Sigmoid colon (tissue), 7 donors: ENCODE results near the gene PTPN1. TPM values are rescaled to one million over a fixed set of nuclear protein-coding genes. Genes with fewer than 3 reads are reported as not detected.

ENCODE experiments used
- DNase-seq: peaks from one replicate; pipeline ENCODE4 v3.0.0-alpha.2; 2019
- H3K27ac ChIP-seq, 4 donors: fragments of 200-600 bp; sonication (generic); one replicate each; pipeline ENCODE4 v1.5.1; 2016 to 2019; ENCODE audit warnings: mild to moderate bottlenecking in 1 of 4
- H3K27me3 ChIP-seq, 3 donors: fragments of 200-600 bp; sonication (generic); one replicate each; pipeline ENCODE4 v1.5.1; 2019; ENCODE audit warnings: mild to moderate bottlenecking in 1 of 3
- H3K36me3 ChIP-seq, 4 donors: fragments of 200-600 bp; sonication (generic); one replicate each; pipeline ENCODE4 v1.5.1; 2016 to 2019
- H3K4me1 ChIP-seq, 4 donors: fragments of 200-600 bp; sonication (generic); one replicate each; pipeline ENCODE4 v1.5.1; 2017 to 2019
- H3K4me3 ChIP-seq, 4 donors: fragments of 200-600 bp; sonication (generic); one replicate each; pipeline ENCODE4 v1.5.1; 2017 to 2019; ENCODE audit warnings: mild to moderate bottlenecking in 2 of 4, moderate library complexity in 1 of 4
- H3K9me3 ChIP-seq, 4 donors: fragments of 200-600 bp in 3 of 4; sonication (generic) in 3 of 4; one replicate each; pipeline versions ENCODE4 v1.5.1 to v1.6.1; 2013 to 2019
- EP300 ChIP-seq, 4 donors: sonication (generic); formaldehyde crosslinking; IDR thresholded peaks; one replicate each; pipeline ENCODE4 v1.6.1; 2017; ENCODE audit warnings: antibody characterized with exemption in 4 of 4
- POLR2A ChIP-seq, 2 donors: fragments of 450-650 bp; IDR thresholded peaks; one replicate each; pipeline ENCODE4 v1.6.1; 2016; ENCODE audit warnings: antibody characterized with exemption in 2 of 2, mild to moderate bottlenecking in 2 of 2, moderate library complexity in 2 of 2
- POLR2AphosphoS5 ChIP-seq, 4 donors: sonication (generic); formaldehyde crosslinking; IDR thresholded peaks; one replicate each; pipeline ENCODE4 v1.6.1; 2017; ENCODE audit warnings: antibody characterized with exemption in 4 of 4
- WGBS, 2 donors: extraction: QIAGEN DNeasy Blood & Tissue Kit; methylation state at CpG; one replicate each; pipeline ENCODE4 v1.1.7; 2013; 5-methylcytosine and 5-hydroxymethylcytosine counted together
- intact Hi-C: fragments of 100-400 bp; cut with DNase I; formaldehyde crosslinking; loops from one replicate; pipeline ENCODE4 v1.15.1; 2023
- polyA plus RNA-seq, 3 donors: library from polyadenylated mRNA; stranded (reverse); fragments of 200-250 nt; gene quantifications; one replicate each; pipeline ENCODE4 v1.2.3, GENCODE V29; 2013
- total RNA-seq, 4 donors: library from RNA; depleted of rRNA; stranded (reverse); fragments of >200 nt; gene quantifications; one replicate each; pipeline ENCODE4 v1.1.0, GENCODE V29; 2016
- TF ChIP-seq, protein P1 (sequence below), 4 experiments: fragments of 450-650 bp in 3 of 4; fragments of 200-600 bp in 1 of 4; IDR thresholded peaks; one replicate each; pipeline ENCODE4 v1.5.1; 2016 to 2019; ENCODE audit warnings: antibody characterized with exemption in 4 of 4, mild to moderate bottlenecking in 3 of 4, moderate library complexity in 2 of 4
- donor health status: healthy with polysubstance abuse.
- donor health status: Bipolar disorder and iron deficiency.
- donor health status: healthy.

The PTPN1 gene
- total and polyA plus RNA-seq, 7 donors, result 14.4 to 41.5 (median 23.6) TPM

DNA sequence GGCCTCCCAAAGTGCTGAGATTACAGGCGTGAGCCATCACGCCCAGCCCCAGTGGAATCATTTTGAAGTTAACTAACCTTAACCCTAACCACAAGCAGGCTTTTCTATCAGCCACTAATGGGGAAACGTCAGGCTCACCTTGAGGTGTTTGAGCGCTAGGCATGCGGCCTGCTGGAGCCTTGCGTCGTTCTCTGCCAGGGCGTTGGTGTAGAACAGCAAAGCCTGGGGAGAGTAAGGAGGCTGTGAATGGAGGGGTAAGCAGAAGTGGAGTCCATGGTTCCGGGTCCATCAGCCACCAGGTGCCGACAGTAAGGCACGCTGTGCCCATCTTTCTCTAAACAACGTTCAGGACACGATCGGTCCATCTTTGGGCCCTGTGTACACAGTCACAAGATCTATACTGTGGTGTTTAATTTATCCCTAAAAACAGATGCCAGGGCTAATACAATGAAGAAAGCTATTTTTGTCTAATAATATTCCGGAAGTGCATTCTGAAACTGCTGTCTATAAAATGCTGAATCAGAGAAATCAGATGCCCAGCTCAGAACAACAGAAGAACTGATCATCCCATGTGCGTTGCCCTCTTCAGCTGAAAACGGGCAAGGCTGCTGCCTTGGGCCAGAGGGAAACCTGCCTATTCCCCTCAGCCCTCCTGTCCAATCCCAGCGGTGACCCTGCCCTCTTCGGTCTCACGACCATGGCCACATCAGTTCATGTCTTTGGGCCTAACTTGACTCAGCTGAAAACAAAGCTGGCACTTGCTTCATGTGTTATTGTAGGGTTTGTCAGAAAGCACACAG is 79.6 kb downstream of the PTPN1 start:
- Histone ChIP-seq H3K27ac (no peak overlapping the region), H3K4me1 (peaks cover 0 to 22% (median 17%) of the 10 kb centered on the region in 4 donors), H3K4me3 (no peak overlapping the region), H3K27me3 (no peaks in the 10 kb centered on the region), H3K9me3 (no peaks in the 10 kb centered on the region), H3K36me3 (peaks cover 0 to 37% (median 12%) of the 10 kb centered on the region in 4 donors)
- WGBS, 2 donors, result 95% methylated on average over 20 of the region's 20 CpGs
- peak; percentile 48 for DNase-seq
- TF ChIP-seq POLR2AphosphoS5 (IDR thresholded peaks at IDR 0.05) (no peak), POLR2A (IDR thresholded peaks at IDR 0.05) (no peak), EP300 (IDR thresholded peaks at IDR 0.05) (no peak)
- TF ChIP-seq, protein P1, sequence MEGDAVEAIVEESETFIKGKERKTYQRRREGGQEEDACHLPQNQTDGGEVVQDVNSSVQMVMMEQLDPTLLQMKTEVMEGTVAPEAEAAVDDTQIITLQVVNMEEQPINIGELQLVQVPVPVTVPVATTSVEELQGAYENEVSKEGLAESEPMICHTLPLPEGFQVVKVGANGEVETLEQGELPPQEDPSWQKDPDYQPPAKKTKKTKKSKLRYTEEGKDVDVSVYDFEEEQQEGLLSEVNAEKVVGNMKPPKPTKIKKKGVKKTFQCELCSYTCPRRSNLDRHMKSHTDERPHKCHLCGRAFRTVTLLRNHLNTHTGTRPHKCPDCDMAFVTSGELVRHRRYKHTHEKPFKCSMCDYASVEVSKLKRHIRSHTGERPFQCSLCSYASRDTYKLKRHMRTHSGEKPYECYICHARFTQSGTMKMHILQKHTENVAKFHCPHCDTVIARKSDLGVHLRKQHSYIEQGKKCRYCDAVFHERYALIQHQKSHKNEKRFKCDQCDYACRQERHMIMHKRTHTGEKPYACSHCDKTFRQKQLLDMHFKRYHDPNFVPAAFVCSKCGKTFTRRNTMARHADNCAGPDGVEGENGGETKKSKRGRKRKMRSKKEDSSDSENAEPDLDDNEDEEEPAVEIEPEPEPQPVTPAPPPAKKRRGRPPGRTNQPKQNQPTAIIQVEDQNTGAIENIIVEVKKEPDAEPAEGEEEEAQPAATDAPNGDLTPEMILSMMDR (IDR thresholded peaks at IDR 0.05), result no peak
- intact Hi-C loops, result no loop called here

DNA sequence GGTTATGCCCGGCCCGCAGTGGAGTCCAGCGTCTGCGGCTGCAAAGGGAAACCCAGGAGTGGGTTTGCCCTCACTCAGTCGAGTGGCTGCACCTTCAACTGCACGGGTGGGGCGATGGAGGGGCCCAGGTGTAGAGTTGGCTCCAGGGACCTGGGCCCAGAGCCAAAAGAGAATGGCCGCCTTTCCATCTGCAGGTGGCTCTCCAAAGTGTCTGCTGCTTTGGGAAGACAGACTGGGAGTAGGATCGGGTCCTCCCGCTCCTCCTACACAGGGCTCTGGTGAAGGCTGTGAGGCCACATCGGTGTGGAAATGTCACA is 80.1 kb downstream of the PTPN1 start:
- TF ChIP-seq POLR2AphosphoS5 (IDR thresholded peaks at IDR 0.05), result no peak
- no peak for TF ChIP-seq EP300 (IDR thresholded peaks at IDR 0.05)
- TF ChIP-seq POLR2A (IDR thresholded peaks at IDR 0.05), result no peak
- TF ChIP-seq, protein P1 (IDR thresholded peaks at IDR 0.05), result no peak
- Histone ChIP-seq H3K4me3 (no peak overlapping the region), H3K27me3 (peaks cover 0 to 1% (median 0%) of the 10 kb centered on the region in 3 donors), H3K4me1 (peaks cover 0 to 22% (median 17%) of the 10 kb centered on the region in 4 donors), H3K9me3 (no peaks in the 10 kb centered on the region), H3K27ac (no peak overlapping the region), H3K36me3 (peaks cover 0 to 34% (median 12%) of the 10 kb centered on the region in 4 donors)
- WGBS, 2 donors, result 83 to 89% methylated on average over 11 of the region's 11 CpGs
- intact Hi-C loops, result no loop called here
- no peak for DNase-seq

DNA sequence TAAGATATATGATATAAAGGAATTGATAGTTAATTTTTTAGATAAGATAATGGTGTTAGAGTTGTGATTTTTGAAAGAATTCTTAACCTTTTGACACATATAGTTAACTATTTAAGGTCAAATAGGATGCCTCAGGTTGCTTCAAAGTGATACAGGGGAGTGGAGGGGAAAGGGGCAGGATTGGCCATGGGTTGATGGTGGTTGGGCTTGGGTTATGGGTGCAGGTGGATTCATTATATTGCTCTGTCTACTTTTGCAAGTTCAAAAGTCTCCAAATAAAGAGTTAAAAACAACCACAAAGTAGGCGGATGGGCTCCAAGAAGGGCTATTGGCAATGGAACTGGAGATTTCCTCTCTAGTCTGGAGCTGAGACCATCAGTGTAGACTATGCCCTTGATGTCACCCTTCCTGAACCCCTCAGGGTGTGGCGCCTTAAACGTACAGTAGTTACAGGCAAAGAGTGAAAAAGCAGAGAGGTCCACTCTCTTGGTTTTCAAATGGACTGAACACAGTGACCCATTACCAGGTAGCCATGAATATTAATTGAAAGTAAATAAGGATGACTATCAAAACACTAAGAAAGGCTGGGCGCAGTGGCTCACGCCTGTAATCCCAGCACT is 81.2 kb downstream of the PTPN1 start:
- Histone ChIP-seq H3K9me3 (no peaks in the 10 kb centered on the region), H3K4me3 (no peak overlapping the region), H3K36me3 (peaks cover 0 to 24% (median 7%) of the 10 kb centered on the region in 4 donors), H3K27me3 (peaks cover 0 to 9% (median 0%) of the 10 kb centered on the region in 3 donors), H3K27ac (no peak overlapping the region), H3K4me1 (peaks cover 0 to 22% (median 19%) of the 10 kb centered on the region in 4 donors)
- intact Hi-C loops, result no loop called here
- TF ChIP-seq, protein P1 (IDR thresholded peaks at IDR 0.05), result no peak
- TF ChIP-seq EP300 (IDR thresholded peaks at IDR 0.05) (no peak), POLR2A (IDR thresholded peaks at IDR 0.05) (no peak), POLR2AphosphoS5 (IDR thresholded peaks at IDR 0.05) (no peak)
- 82 to 88% methylated on average over 5 of the region's 5 CpGs for WGBS, 2 donors
- DNase-seq, result no peak

DNA sequence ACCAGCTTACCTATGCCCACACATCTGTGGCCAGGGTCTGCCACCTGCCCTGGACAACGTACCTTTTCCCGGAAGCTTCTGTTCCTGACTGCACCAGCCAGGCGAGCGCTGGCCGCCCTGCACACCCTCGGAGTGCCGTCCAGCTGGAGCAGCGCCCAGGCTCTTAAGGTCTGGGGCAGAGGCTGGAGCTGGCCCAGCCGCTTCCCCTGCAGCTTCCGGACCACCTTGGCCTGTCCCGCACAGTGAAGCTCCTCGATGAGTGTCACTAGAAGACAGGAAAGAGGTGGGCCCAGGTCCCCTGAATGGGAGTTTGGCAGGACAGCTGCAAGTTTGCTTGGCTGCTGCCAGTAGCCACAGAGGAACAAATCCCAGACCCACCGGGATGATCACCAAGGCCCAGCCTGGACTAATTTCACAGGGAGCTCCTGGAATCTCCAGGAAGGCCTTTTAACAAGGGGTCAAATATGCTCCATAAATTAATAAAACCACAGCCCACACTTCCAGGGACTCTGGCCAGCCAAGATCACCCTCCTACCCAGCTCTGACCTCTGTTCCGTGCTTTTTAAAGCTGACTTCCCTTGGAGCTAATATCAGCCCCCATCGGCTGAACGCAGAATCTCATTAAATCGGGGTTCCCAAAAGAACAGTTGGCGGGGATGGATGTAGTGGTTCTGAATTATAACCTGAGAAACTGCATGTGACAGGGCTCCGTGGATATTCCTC is 82.3 kb downstream of the PTPN1 start:
- intact Hi-C loops, result no loop called here
- H3K9me3 ChIP-seq, result no peaks in the 10 kb centered on the region
- H3K27ac ChIP-seq, result peak overlapping the region in 3 of 4 donors; percentile 0 to 50 (median 36)
- TF ChIP-seq EP300 (IDR thresholded peaks at IDR 0.05) (no peak), POLR2AphosphoS5 (IDR thresholded peaks at IDR 0.05) (peak in 2 of 4 donors; percentile 6 to 47)
- peaks cover 0 to 20% (median 4%) of the 10 kb centered on the region in 3 donors for H3K27me3 ChIP-seq
- DNase-seq, result peak; percentile 80
- 72 to 80% methylated on average over 19 of the region's 19 CpGs for WGBS, 2 donors
- H3K4me3 ChIP-seq, result no peak overlapping the region
- peaks cover 0 to 15% (median 0%) of the 10 kb centered on the region in 4 donors for H3K36me3 ChIP-seq
- peaks cover 0 to 24% (median 19%) of the 10 kb centered on the region in 4 donors for H3K4me1 ChIP-seq

DNA sequence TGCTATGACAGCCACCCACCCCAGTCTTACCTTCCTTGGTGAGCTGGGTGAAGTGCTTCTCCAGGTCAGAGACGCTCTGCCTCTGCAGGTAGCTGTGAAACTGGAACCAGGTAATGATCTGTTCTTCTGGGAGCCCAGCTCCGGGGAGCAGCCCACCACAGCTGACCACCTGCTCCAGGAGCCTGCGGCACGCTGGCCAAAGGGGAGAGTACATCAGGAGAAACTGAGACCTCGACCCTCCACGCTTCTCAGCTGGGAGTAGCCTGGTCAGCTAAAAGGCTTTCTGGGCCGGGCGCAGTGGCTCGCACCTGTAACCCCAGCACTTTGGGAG is 82.8 kb downstream of the PTPN1 start:
- H3K27ac ChIP-seq, result peak overlapping the region in 2 of 4 donors; percentile 36 to 50
- TF ChIP-seq, protein P1 (IDR thresholded peaks at IDR 0.05), result no peak
- TF ChIP-seq EP300 (IDR thresholded peaks at IDR 0.05) (no peak), POLR2A (IDR thresholded peaks at IDR 0.05) (no peak), POLR2AphosphoS5 (IDR thresholded peaks at IDR 0.05) (no peak)
- H3K36me3 ChIP-seq, result peaks cover 0 to 10% (median 0%) of the 10 kb centered on the region in 4 donors
- DNase-seq, result no peak
- H3K4me3 ChIP-seq, result no peak overlapping the region
- peaks cover 0 to 24% (median 18%) of the 10 kb centered on the region in 4 donors for H3K4me1 ChIP-seq
- peaks cover 0 to 25% (median 8%) of the 10 kb centered on the region in 3 donors for H3K27me3 ChIP-seq
- H3K9me3 ChIP-seq, result no peaks in the 10 kb centered on the region
- WGBS, 2 donors, result 92 to 96% methylated on average over 9 of the region's 9 CpGs
- intact Hi-C loops, result no loop called here
